Fibroblast of skin of right biceps (primary cell): Measurements from ENCODE around the gene DDHD1.

ENCODE experiments used
- DNase-seq: peaks from one replicate; pipeline ENCODE4 v3.0.0-alpha.2; 2013

Gene DDHD1

GRCh38 chr14:53027562-53027961 lies 125.6 kb downstream of the DDHD1 start:
- no peak for DNase-seq

GRCh38 chr14:53027041-53027440 lies 126.1 kb downstream of the DDHD1 start:
- DNase-seq: no peak

- DNase-seq: no peak
These were observed 129.8 kb downstream of the DDHD1 start for GRCh38 chr14:53023325-53023724.

- DNase-seq: peak; percentile 59
These were observed 130.5 kb downstream of the DDHD1 start for GRCh38 chr14:53022593-53022992.

GRCh38 chr14:53020193-53020932 lies 132.8 kb downstream of the DDHD1 start:
- DNase-seq: no peak

GRCh38 chr14:53019406-53019805 lies 133.7 kb downstream of the DDHD1 start:
- peak; percentile 33 for DNase-seq

- DNase-seq: no peak
These were observed 135.3 kb downstream of the DDHD1 start for GRCh38 chr14:53017837-53018236.

- DNase-seq: no peak
These were observed 136.2 kb downstream of the DDHD1 start for GRCh38 chr14:53016919-53017318.

GRCh38 chr14:53016491-53016890 lies 136.6 kb downstream of the DDHD1 start:
- no peak for DNase-seq

GRCh38 chr14:53011053-53011462 lies 142.1 kb downstream of the DDHD1 start:
- peak; percentile 98 for DNase-seq

- DNase-seq: no peak
These were observed 142.7 kb downstream of the DDHD1 start for GRCh38 chr14:53010193-53011040.

- DNase-seq: no peak
These were observed 146.1 kb downstream of the DDHD1 start for GRCh38 chr14:53006931-53007562.

GRCh38 chr14:53004976-53005375 lies 148.1 kb downstream of the DDHD1 start:
- DNase-seq: peak; percentile 26

GRCh38 chr14:53003776-53004175 lies 149.3 kb downstream of the DDHD1 start:
- no peak for DNase-seq

- DNase-seq: peak; percentile 33
These were observed 150.5 kb downstream of the DDHD1 start for GRCh38 chr14:53002576-53002975.

GRCh38 chr14:53001787-53002378 lies 151.2 kb downstream of the DDHD1 start:
- no peak for DNase-seq

GRCh38 chr14:52998376-52999015 lies 154.6 kb downstream of the DDHD1 start:
- DNase-seq: peak; percentile 84

GRCh38 chr14:52996493-52996892 lies 156.6 kb downstream of the DDHD1 start:
- no peak for DNase-seq

GRCh38 chr14:52995998-52996397 lies 157.1 kb downstream of the DDHD1 start:
- no peak for DNase-seq

GRCh38 chr14:52992236-52992870 lies 160.8 kb downstream of the DDHD1 start:
- no peak for DNase-seq

- no peak for DNase-seq
These were observed 165.0 kb downstream of the DDHD1 start for GRCh38 chr14:52988139-52988538.

GRCh38 chr14:52987514-52987913 lies 165.6 kb downstream of the DDHD1 start:
- peak; percentile 11 for DNase-seq
